ENCODE measurements around the gene EFNB3. TPM values are rescaled to one million over a fixed set of nuclear protein-coding genes. Genes with fewer than 3 reads are reported as not detected.

The EFNB3 gene, protein sequence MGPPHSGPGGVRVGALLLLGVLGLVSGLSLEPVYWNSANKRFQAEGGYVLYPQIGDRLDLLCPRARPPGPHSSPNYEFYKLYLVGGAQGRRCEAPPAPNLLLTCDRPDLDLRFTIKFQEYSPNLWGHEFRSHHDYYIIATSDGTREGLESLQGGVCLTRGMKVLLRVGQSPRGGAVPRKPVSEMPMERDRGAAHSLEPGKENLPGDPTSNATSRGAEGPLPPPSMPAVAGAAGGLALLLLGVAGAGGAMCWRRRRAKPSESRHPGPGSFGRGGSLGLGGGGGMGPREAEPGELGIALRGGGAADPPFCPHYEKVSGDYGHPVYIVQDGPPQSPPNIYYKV
- total RNA-seq: not detected

- Mint-ChIP-seq H3K36me3 (peaks cover 0 to 28% of the 10 kb centered on the region in 2 donors), H3K27ac (no peak within 1 kb of the TSS), H3K9me3 (no peaks in the 10 kb centered on the region)
- DNase-seq (ENCODE audit: low spot score in 2 of 2) (no peak), ATAC-seq (peak in 1 of 2 donors; percentile 35)
These were observed at the start of gene EFNB3 for GRCh38 chr17:7704601-7705268. Gene EFNB3, plus strand, starts transcription at chr17:7705202. Its CDS starts 397 bp downstream, at chr17:7705599.

GRCh38 chr17:7655541-7655840 lies 49.5 kb upstream of the EFNB3 start:
- Mint-ChIP-seq H3K36me3 (no peaks in the 10 kb centered on the region), H3K9me3 (no peaks in the 10 kb centered on the region), H3K27ac (no peak overlapping the region)
- DNase-seq (ENCODE audit: low spot score in 2 of 2) (no peak), ATAC-seq (no peak)

- Mint-ChIP-seq H3K9me3 (no peaks in the 10 kb centered on the region), H3K36me3 (no peaks in the 10 kb centered on the region), H3K27ac (no peak overlapping the region)
- ATAC-seq (no peak), DNase-seq (ENCODE audit: low spot score in 2 of 2) (no peak)
These were observed 47.9 kb upstream of the EFNB3 start for GRCh38 chr17:7656958-7657609.

- ATAC-seq (no peak), DNase-seq (ENCODE audit: low spot score in 2 of 2) (no peak)
- Mint-ChIP-seq H3K36me3 (peaks cover 0 to 11% of the 10 kb centered on the region in 2 donors), H3K27ac (peak overlapping the region; percentile 49 to 81), H3K9me3 (no peaks in the 10 kb centered on the region)
These were observed 37.2 kb upstream of the EFNB3 start for GRCh38 chr17:7667656-7668406.

DNA sequence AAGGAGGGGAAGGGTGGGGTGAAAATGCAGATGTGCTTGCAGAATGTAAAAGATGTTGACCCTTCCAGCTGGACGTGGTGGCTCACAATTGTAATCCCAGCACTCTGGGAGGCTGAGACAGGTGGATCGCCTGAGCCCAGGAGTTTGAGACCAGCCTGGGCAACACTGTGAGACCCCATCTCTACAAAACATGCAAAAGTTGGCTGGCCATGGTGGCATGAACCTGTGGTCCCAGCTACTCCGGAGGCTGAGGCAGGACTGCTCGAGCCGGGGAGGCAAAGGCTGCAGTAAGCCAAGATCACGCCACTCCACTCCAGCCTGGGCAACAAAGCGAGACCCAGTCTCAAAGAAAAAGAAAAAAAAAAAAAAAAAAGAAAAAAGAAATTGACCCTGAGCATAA lies 36.5 kb upstream of the EFNB3 start:
- H3K27ac Mint-ChIP-seq: no peak overlapping the region
- ATAC-seq (no peak), DNase-seq (ENCODE audit: low spot score in 2 of 2) (no peak)
- peaks cover 4 to 18% of the 10 kb centered on the region in 2 donors for H3K36me3 Mint-ChIP-seq
- peaks cover 0 to 3% of the 10 kb centered on the region in 2 donors for H3K9me3 Mint-ChIP-seq

GRCh38 chr17:7673239-7673638 lies 31.8 kb upstream of the EFNB3 start:
- no peak overlapping the region for H3K27ac Mint-ChIP-seq
- ATAC-seq (no peak), DNase-seq (ENCODE audit: low spot score in 2 of 2) (peak in 1 of 2 donors; percentile 57)
- peaks cover 12 to 35% of the 10 kb centered on the region in 2 donors for H3K36me3 Mint-ChIP-seq
- H3K9me3 Mint-ChIP-seq: peaks cover 0 to 13% of the 10 kb centered on the region in 2 donors

DNA sequence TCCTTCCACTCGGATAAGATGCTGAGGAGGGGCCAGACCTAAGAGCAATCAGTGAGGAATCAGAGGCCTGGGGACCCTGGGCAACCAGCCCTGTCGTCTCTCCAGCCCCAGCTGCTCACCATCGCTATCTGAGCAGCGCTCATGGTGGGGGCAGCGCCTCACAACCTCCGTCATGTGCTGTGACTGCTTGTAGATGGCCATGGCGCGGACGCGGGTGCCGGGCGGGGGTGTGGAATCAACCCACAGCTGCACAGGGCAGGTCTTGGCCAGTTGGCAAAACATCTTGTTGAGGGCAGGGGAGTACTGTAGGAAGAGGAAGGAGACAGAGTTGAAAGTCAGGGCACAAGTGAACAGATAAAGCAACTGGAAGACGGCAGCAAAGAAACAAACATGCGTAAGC lies 30.1 kb upstream of the EFNB3 start:
- H3K36me3 Mint-ChIP-seq: peaks cover 12 to 35% of the 10 kb centered on the region in 2 donors
- no peak for DNase-seq (ENCODE audit: low spot score in 2 of 2)
- ATAC-seq: no peak
- peaks cover 0 to 13% of the 10 kb centered on the region in 2 donors for H3K9me3 Mint-ChIP-seq
- H3K27ac Mint-ChIP-seq: no peak overlapping the region

- ATAC-seq: no peak
- Mint-ChIP-seq H3K27ac (peak overlapping the region; percentile 5 to 15), H3K36me3 (peaks cover 12 to 35% of the 10 kb centered on the region in 2 donors), H3K9me3 (peaks cover 0 to 13% of the 10 kb centered on the region in 2 donors)
- DNase-seq (ENCODE audit: low spot score in 2 of 2): no peak
These were observed 28.5 kb upstream of the EFNB3 start for GRCh38 chr17:7676533-7676932.

GRCh38 chr17:7677388-7678067 lies 27.5 kb upstream of the EFNB3 start:
- ATAC-seq (no peak), DNase-seq (ENCODE audit: low spot score in 2 of 2) (no peak)
- H3K27ac Mint-ChIP-seq: peak overlapping the region; percentile 5 to 15
- H3K9me3 Mint-ChIP-seq: peaks cover 0 to 13% of the 10 kb centered on the region in 2 donors
- peaks cover 12 to 33% of the 10 kb centered on the region in 2 donors for H3K36me3 Mint-ChIP-seq

GRCh38 chr17:7684851-7685532 lies 20.0 kb upstream of the EFNB3 start:
- peaks cover 36 to 43% of the 10 kb centered on the region in 2 donors for H3K36me3 Mint-ChIP-seq
- no peak for DNase-seq (ENCODE audit: low spot score in 2 of 2)

DNA sequence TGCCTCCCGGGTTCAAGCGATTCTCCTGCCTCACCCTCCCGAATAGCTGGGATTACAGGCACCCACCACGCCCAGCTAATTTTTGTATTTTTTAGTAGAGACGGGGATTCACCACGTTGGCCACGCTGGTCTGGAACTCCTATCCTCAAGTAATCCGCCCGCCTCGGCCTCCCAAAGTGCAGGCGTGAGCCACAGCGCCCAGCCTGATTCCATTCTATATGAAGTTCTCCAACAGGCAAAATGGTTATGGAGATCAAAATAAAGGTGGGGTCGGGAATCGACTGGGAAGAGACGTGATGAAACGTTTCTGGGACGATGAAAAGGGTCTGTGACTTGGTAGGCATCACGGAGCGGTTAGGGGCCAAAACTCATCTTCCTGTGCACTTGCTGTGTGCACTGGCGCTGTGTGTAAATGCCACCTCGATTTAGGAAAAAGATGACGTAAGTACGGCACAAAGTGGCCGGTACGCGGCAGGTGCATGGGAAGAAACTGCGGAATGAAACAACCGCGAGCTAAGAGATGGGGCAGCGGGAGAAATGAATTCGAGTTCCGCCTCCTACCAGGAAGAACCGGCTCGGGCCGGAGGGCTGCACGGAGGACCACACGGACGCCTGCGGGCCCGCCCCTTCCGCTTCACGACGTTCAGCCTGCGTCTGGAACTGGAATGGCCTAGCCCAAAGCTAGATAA lies 19.3 kb upstream of the EFNB3 start:
- Mint-ChIP-seq H3K36me3 (peaks cover 36 to 43% of the 10 kb centered on the region in 2 donors), H3K9me3 (no peaks in the 10 kb centered on the region), H3K27ac (peak overlapping the region; percentile 99)
- DNase-seq (ENCODE audit: low spot score in 2 of 2) (peak; percentile 82 to 89), ATAC-seq (peak; percentile 70 to 71)

More at GRCh38 chr17:7684851-7685532, 20.0 kb upstream of the EFNB3 start:
- ATAC-seq: no peak
- Mint-ChIP-seq H3K27ac (peak overlapping the region; percentile 99), H3K9me3 (no peaks in the 10 kb centered on the region)

GRCh38 chr17:7686222-7687071 lies 18.6 kb upstream of the EFNB3 start:
- peak; percentile 79 to 85 for DNase-seq (ENCODE audit: low spot score in 2 of 2)
- ATAC-seq: peak; percentile 40 to 56
- Mint-ChIP-seq H3K27ac (peak overlapping the region; percentile 99), H3K9me3 (no peaks in the 10 kb centered on the region), H3K36me3 (peaks cover 36 to 43% of the 10 kb centered on the region in 2 donors)

DNA sequence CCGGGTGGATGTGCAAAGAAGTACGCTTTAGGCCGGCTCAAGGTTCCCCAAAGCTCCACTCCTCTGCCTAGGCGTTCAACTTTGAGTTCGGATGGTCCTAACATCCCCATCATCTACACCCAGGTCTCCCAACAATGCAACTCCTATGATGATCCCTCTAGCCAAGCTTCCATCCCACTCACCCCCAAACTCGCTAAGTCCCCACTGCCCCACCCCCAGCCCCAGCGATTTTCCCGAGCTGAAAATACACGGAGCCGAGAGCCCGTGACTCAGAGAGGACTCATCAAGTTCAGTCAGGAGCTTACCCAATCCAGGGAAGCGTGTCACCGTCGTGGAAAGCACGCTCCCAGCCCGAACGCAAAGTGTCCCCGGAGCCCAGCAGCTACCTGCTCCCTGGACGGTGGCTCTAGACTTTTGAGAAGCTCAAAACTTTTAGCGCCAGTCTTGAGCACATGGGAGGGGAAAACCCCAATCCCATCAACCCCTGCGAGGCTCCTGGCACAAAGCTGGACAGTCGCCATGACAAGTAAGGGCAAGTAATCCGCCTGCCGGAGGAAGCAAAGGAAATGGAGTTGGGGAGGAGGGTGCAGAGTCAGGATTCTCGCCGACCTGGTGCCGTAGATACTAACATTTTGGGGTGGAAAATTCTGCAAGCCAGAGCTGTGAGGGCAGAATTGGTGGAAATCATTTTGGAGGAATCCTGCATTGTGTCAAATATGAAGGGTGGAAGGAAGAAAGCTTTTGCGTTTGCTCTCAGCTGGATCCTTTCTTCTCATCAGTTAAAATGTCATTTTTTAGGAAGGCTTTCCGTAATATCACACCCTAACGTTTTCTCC lies 17.7 kb upstream of the EFNB3 start, which contains the start of gene TP53:
TSS of gene TP53 (minus strand) at position 419 of the 836 bp plus-strand sequence. CDS start 10,896 bp downstream, outside the sequence.
- ATAC-seq (peak; percentile 54 to 60), DNase-seq (ENCODE audit: low spot score in 2 of 2) (peak; percentile 86 to 88)
- no peaks in the 10 kb centered on the region for H3K9me3 Mint-ChIP-seq
- H3K27ac Mint-ChIP-seq: peak within 1 kb of the TSS; percentile 99
- H3K36me3 Mint-ChIP-seq: peaks cover 36 to 43% of the 10 kb centered on the region in 2 donors
